Activated CD4-positive, alpha-beta T cell treated with anti-CD3 and anti-CD28 coated beads for 36 hours (primary cell): ENCODE measurements around the gene PHPT1. TPM values are rescaled to one million over a fixed set of nuclear protein-coding genes. Genes with fewer than 3 reads are reported as not detected.
A peak's percentile ranks its signal among the peaks of the same experiment; 100 is the strongest.

ENCODE experiments used
- ATAC-seq: fragments of 200-7000 bp; cut with Tn5 transposase; one replicate; pipeline ENCODE4 v1.10.0; 2021; ENCODE audit warnings: mild to moderate bottlenecking, moderate library complexity
- CTCF ChIA-PET: fragments of 350-600 bp; sonication (Branson Sonifier 250); formaldehyde crosslinking; loops from one replicate; lab custom pipeline; 2021; ENCODE audit warnings: antibody characterized with exemption; lab: Charles Lee
- POLR2A ChIA-PET: fragments of 350-600 bp; sonication (Branson Sonifier 250); formaldehyde crosslinking; loops from one replicate; lab custom pipeline; 2021; ENCODE audit warnings: antibody characterized with exemption, inconsistent platforms; lab: Charles Lee
- DNase-seq: peaks from one replicate; pipeline ENCODE4 v3.0.0-alpha.2; 2020
- H3K27ac Mint-ChIP-seq: one replicate; pipeline ENCODE4 v1.8.0; 2021; ENCODE audit warnings: mixed read lengths
- H3K27me3 Mint-ChIP-seq: one replicate; pipeline ENCODE4 v1.8.0; 2021; ENCODE audit warnings: mixed read lengths
- H3K36me3 Mint-ChIP-seq: one replicate; pipeline ENCODE4 v1.8.0; 2021; ENCODE audit warnings: low read depth, mixed read lengths
- H3K4me1 Mint-ChIP-seq: one replicate; pipeline ENCODE4 v1.8.0; 2021; ENCODE audit warnings: mixed read lengths
- H3K4me3 Mint-ChIP-seq: one replicate; pipeline ENCODE4 v1.8.0; 2021; ENCODE audit warnings: mild to moderate bottlenecking, moderate library complexity, mixed read lengths
- H3K9me3 Mint-ChIP-seq: one replicate; pipeline ENCODE4 v1.8.0; 2021; ENCODE audit warnings: low read depth, mixed read lengths
- intact Hi-C, 2 experiments: fragments of 100-400 bp; cut with DNase I in 1 of 2; cut with micrococcal nuclease in 1 of 2; formaldehyde crosslinking; loops; one replicate each; pipeline versions ENCODE4 v1.14.2 to v1.15.1; 2022 to 2024; cut with DNase I, micrococcal nuclease
- total RNA-seq, 2 experiments: library from RNA; stranded (reverse); gene quantifications; one replicate each; pipeline ENCODE4 v1.2.3, GENCODE V29; 2021

Gene PHPT1
- total RNA-seq, 2 experiments from 2014 or later, result 94.5 to 98.9 TPM

GRCh38 chr9:136845465-136846260, 3.5 kb upstream of the PHPT1 start:
- Mint-ChIP-seq H3K4me1 (peaks cover 14% of the 10 kb centered on the region), H3K4me3 (no peak overlapping the region), H3K36me3 (peaks cover 3% of the 10 kb centered on the region), H3K27me3 (peaks cover 14% of the 10 kb centered on the region), H3K9me3 (no peaks in the 10 kb centered on the region), H3K27ac (no peak overlapping the region)
- no peak for DNase-seq
- ChIA-PET POLR2A (no interaction called here), CTCF (interaction anchor here (0.6 to 1.2 kb wide), 2 partner anchors 15 to 102 kb away, joined by 3 read pairs; no protein-coding TSS in a partner anchor)
- no peak for ATAC-seq
- intact Hi-C loops, result loop anchor here (5.0 to 10.0 kb wide), 4 partner anchors 57 to 202 kb away; partner anchors contain the start of genes FBXW5 (in 1 of the 2), FUT7 (in 1 of the 2) and NPDC1 (in 1 of the 2)

GRCh38 chr9:136846376-136847087, 2.7 kb upstream of the PHPT1 start:
- ChIA-PET POLR2A (no interaction called here), CTCF (interaction anchor here (1.2 kb wide), 1 partner anchor 14 kb away, joined by 3 read pairs; no protein-coding TSS in a partner anchor)
- no peak for ATAC-seq
- DNase-seq, result peak; percentile 41
- H3K27me3 Mint-ChIP-seq, result peaks cover 14% of the 10 kb centered on the region
- intact Hi-C loops, result loop anchor here (5.0 to 10.0 kb wide), 4 partner anchors 56 to 201 kb away; partner anchors contain the start of genes FBXW5 (in 1 of the 2), FUT7 (in 1 of the 2) and NPDC1 (in 1 of the 2)
- peaks cover 5% of the 10 kb centered on the region for H3K36me3 Mint-ChIP-seq
- no peak overlapping the region for H3K27ac Mint-ChIP-seq
- H3K4me3 Mint-ChIP-seq, result peak overlapping the region; percentile 93
- H3K4me1 Mint-ChIP-seq, result peaks cover 14% of the 10 kb centered on the region
- H3K9me3 Mint-ChIP-seq, result no peaks in the 10 kb centered on the region

- Mint-ChIP-seq H3K36me3 (peaks cover 5% of the 10 kb centered on the region), H3K4me1 (peaks cover 12% of the 10 kb centered on the region), H3K27me3 (peaks cover 14% of the 10 kb centered on the region), H3K4me3 (peak overlapping the region; percentile 93), H3K9me3 (no peaks in the 10 kb centered on the region), H3K27ac (peak overlapping the region; percentile 47)
- ATAC-seq (no peak), DNase-seq (peak; percentile 53)
- ChIA-PET CTCF (interaction anchor here (0.6 kb wide), 1 partner anchor 220 kb away, joined by 3 read pairs; no protein-coding TSS in a partner anchor), POLR2A (no interaction called here)
- intact Hi-C loops, result loop anchor here (5.0 to 10.0 kb wide), 4 partner anchors 55 to 200 kb away; partner anchors contain the start of genes FBXW5 (in 1 of the 2), FUT7 (in 1 of the 2) and NPDC1 (in 1 of the 2)
Observed at GRCh38 chr9:136847088-136847825, 2.0 kb upstream of the PHPT1 start.

- H3K27me3 Mint-ChIP-seq, result peaks cover 14% of the 10 kb centered on the region
- H3K4me1 Mint-ChIP-seq, result peaks cover 12% of the 10 kb centered on the region
- ChIA-PET POLR2A (no interaction called here), CTCF (interaction anchor here (1.2 kb wide), 1 partner anchor 180 kb away, joined by 3 read pairs; the partner anchor contains the start of gene ABCA2)
- peaks cover 5% of the 10 kb centered on the region for H3K36me3 Mint-ChIP-seq
- peak overlapping the region; percentile 47 for H3K27ac Mint-ChIP-seq
- peak; percentile 92 for DNase-seq
- no peaks in the 10 kb centered on the region for H3K9me3 Mint-ChIP-seq
- intact Hi-C loops, result loop anchor here (2.0 to 10.0 kb wide), 6 partner anchors 54 to 303 kb away; partner anchors contain the start of genes FBXW5 (in 1 of the 2), FUT7 (in 1 of the 2), NPDC1 (in 1 of the 2) and TMEM141 (in 1 of the 2)
- peak; percentile 42 for ATAC-seq
- peak overlapping the region; percentile 93 for H3K4me3 Mint-ChIP-seq
Observed at GRCh38 chr9:136847826-136848392, 1.3 kb upstream of the PHPT1 start.

GRCh38 chr9:136848393-136849037, 694 bp upstream of the PHPT1 start:
- ATAC-seq (peak; percentile 6), DNase-seq (peak; percentile 69)
- ChIA-PET CTCF (interaction anchor here (1.2 kb wide), 1 partner anchor 180 kb away, joined by 3 read pairs; the partner anchor contains the start of gene ABCA2), POLR2A (no interaction called here)
- H3K4me1 Mint-ChIP-seq, result peaks cover 10% of the 10 kb centered on the region
- intact Hi-C loops, result loop anchor here (1.0 to 10.0 kb wide), 24 partner anchors 18 to 485 kb away; partner anchors contain the start of genes FBXW5 (in 2 of the 2), TMEM141 (in 2 of the 2), TRAF2 (in 2 of the 2) and ABCA2 (in 1 of the 2)
- H3K27me3 Mint-ChIP-seq, result peaks cover 14% of the 10 kb centered on the region
- peak overlapping the region; percentile 93 for H3K4me3 Mint-ChIP-seq
- no peaks in the 10 kb centered on the region for H3K9me3 Mint-ChIP-seq
- H3K36me3 Mint-ChIP-seq, result peaks cover 5% of the 10 kb centered on the region
- peak overlapping the region; percentile 67 for H3K27ac Mint-ChIP-seq

GRCh38 chr9:136849960-136850865, 1.0 kb downstream of the PHPT1 start:
- ATAC-seq (no peak), DNase-seq (no peak)
- H3K36me3 Mint-ChIP-seq, result peaks cover 5% of the 10 kb centered on the region
- POLR2A ChIA-PET, result no interaction called here
- H3K27ac Mint-ChIP-seq, result peak overlapping the region; percentile 75
- H3K4me1 Mint-ChIP-seq, result peaks cover 8% of the 10 kb centered on the region
- peaks cover 11% of the 10 kb centered on the region for H3K27me3 Mint-ChIP-seq
- intact Hi-C loops, result loop anchor here (1.0 to 10.0 kb wide), 24 partner anchors 16 to 487 kb away; partner anchors contain the start of genes FBXW5 (in 2 of the 2), TMEM141 (in 2 of the 2), TRAF2 (in 2 of the 2) and ABCA2 (in 1 of the 2)
- H3K9me3 Mint-ChIP-seq, result no peaks in the 10 kb centered on the region
- CTCF ChIA-PET, result interaction anchor here (0.7 to 1.0 kb wide), 2 partner anchors 8 to 35 kb away, joined by 3 read pairs; partner anchors contain the start of gene AJM1
- peak overlapping the region; percentile 93 for H3K4me3 Mint-ChIP-seq

- no peak overlapping the region for H3K27ac Mint-ChIP-seq
- H3K36me3 Mint-ChIP-seq, result peaks cover 5% of the 10 kb centered on the region
- peaks cover 8% of the 10 kb centered on the region for H3K27me3 Mint-ChIP-seq
- no peak for DNase-seq
- H3K4me1 Mint-ChIP-seq, result peaks cover 8% of the 10 kb centered on the region
- no peaks in the 10 kb centered on the region for H3K9me3 Mint-ChIP-seq
- ChIA-PET POLR2A (no interaction called here), CTCF (interaction anchor here (0.7 to 1.0 kb wide), 2 partner anchors 9 to 36 kb away, joined by 3 read pairs; partner anchors contain the start of gene AJM1)
- ATAC-seq, result no peak
- no peak overlapping the region for H3K4me3 Mint-ChIP-seq
- intact Hi-C loops, result no loop called here
Observed at GRCh38 chr9:136850866-136851775, 1.9 kb downstream of the PHPT1 start.

- intact Hi-C loops, result no loop called here
- Mint-ChIP-seq H3K9me3 (no peaks in the 10 kb centered on the region), H3K36me3 (peaks cover 5% of the 10 kb centered on the region), H3K27me3 (peaks cover 3% of the 10 kb centered on the region), H3K4me3 (no peak within 1 kb of the TSS), H3K27ac (no peak within 1 kb of the TSS), H3K4me1 (peaks cover 8% of the 10 kb centered on the region)
- peak; percentile 13 for DNase-seq
- ChIA-PET POLR2A (no interaction called here), CTCF (no interaction called here)
- no peak for ATAC-seq
Observed at GRCh38 chr9:136851941-136852663, 2.9 kb downstream of the PHPT1 start, which contains the start of gene MAMDC4. TSS of gene MAMDC4 (plus strand) at chr9:136852346. CDS start at chr9:136852417, 71 bp downstream.
